Ascending aorta (tissue), 2 donors: ENCODE data around the gene TXNDC8. TPM values are rescaled to one million over a fixed set of nuclear protein-coding genes. Genes with fewer than 3 reads are reported as not detected.
"Not testable (repeated sequence)": the region's sequence is repeated elsewhere in the genome, so short reads cannot be mapped to it uniquely, and the experiment has no call there.

Experiments
- DNase-seq, 2 donors: peaks; one replicate each; pipeline ENCODE4 v3.0.0-alpha.2; 2019; ENCODE audit warnings: low spot score in 2 of 2
- H3K27ac ChIP-seq, 2 donors: fragments of 200-600 bp; sonication (generic); one replicate each; pipeline ENCODE4 v1.5.1; 2016 to 2017; ENCODE audit warnings: mild to moderate bottlenecking in 1 of 2
- H3K27me3 ChIP-seq: fragments of 200-600 bp; sonication (generic); one replicate; pipeline ENCODE4 v1.5.1; 2017
- H3K36me3 ChIP-seq, 2 donors: fragments of 200-600 bp; sonication (generic); one replicate each; pipeline ENCODE4 v1.5.1; 2016
- H3K4me1 ChIP-seq, 2 donors: fragments of 200-600 bp; sonication (generic); one replicate each; pipeline ENCODE4 v1.5.1; 2016 to 2017; ENCODE audit warnings: mild to moderate bottlenecking in 1 of 2
- H3K4me3 ChIP-seq, 2 donors: fragments of 200-600 bp; sonication (generic); one replicate each; pipeline ENCODE4 v1.5.1; 2016 to 2017; ENCODE audit warnings: mild to moderate bottlenecking in 1 of 2
- H3K9me3 ChIP-seq, 2 donors: fragments of 200-600 bp; sonication (generic); one replicate each; pipeline ENCODE4 v1.5.1; 2016
- CTCF ChIP-seq, 3 experiments: fragments of 200-600 bp in 2 of 3; fragments of 450-650 bp in 1 of 3; sonication (generic) in 2 of 3; IDR thresholded peaks; one replicate each; pipeline ENCODE4 v1.5.1; 2016 to 2019; ENCODE audit warnings: antibody characterized with exemption in 3 of 3, mild to moderate bottlenecking in 1 of 3, moderate library complexity in 1 of 3
- intact Hi-C: fragments of 100-400 bp; cut with DNase I; formaldehyde crosslinking; loops from one replicate; pipeline ENCODE4 v1.15.1; 2023
- total RNA-seq: library from RNA; depleted of rRNA; stranded (reverse); fragments of >200 nt; gene quantifications from one replicate; pipeline ENCODE4 v1.1.0, GENCODE V29; 2016

The TXNDC8 gene
- total RNA-seq = not detected

GRCh38 chr9:110337727-110338126, at the start of gene TXNDC8:
Gene TXNDC8, minus strand, starts transcription at chr9:110337863.
- Histone ChIP-seq H3K36me3 (no peaks in the 10 kb centered on the region), H3K27ac (no peak within 1 kb of the TSS)

GRCh38 chr9:110383491-110383890, 45.8 kb upstream of the TXNDC8 start:
- intact Hi-C loops = no loop called here
- H3K27me3 ChIP-seq = no peaks in the 10 kb centered on the region
- no peak for DNase-seq
- H3K4me3 ChIP-seq = no peak overlapping the region
- H3K9me3 ChIP-seq = no peaks in the 10 kb centered on the region
- H3K4me1 ChIP-seq = no peaks in the 10 kb centered on the region
- peaks cover 5 to 34% of the 10 kb centered on the region in 2 donors for H3K36me3 ChIP-seq
- H3K27ac ChIP-seq = no peak overlapping the region
- TF ChIP-seq CTCF (IDR thresholded peaks at IDR 0.05) = no peak

More at GRCh38 chr9:110337727-110338126, at the start of gene TXNDC8:
- no peak for DNase-seq
- H3K27me3 ChIP-seq = no peaks in the 10 kb centered on the region
- no peak for TF ChIP-seq CTCF (IDR thresholded peaks at IDR 0.05)
- H3K4me3 ChIP-seq = no peak within 1 kb of the TSS
- H3K4me1 ChIP-seq = no peaks in the 10 kb centered on the region
- intact Hi-C loops = no loop called here
- H3K9me3 ChIP-seq = no peaks in the 10 kb centered on the region

- no peak for TF ChIP-seq CTCF (IDR thresholded peaks at IDR 0.05)
- no peak for DNase-seq
- H3K4me1 ChIP-seq = no peaks in the 10 kb centered on the region
- no peaks in the 10 kb centered on the region for H3K27me3 ChIP-seq
- H3K9me3 ChIP-seq = no peaks in the 10 kb centered on the region
- no peak overlapping the region for H3K4me3 ChIP-seq
- peaks cover 5 to 37% of the 10 kb centered on the region in 2 donors for H3K36me3 ChIP-seq
- intact Hi-C loops = no loop called here
- H3K27ac ChIP-seq = no peak overlapping the region
Measured at GRCh38 chr9:110382731-110383130, 45.1 kb upstream of the TXNDC8 start.

- H3K27me3 ChIP-seq = no peaks in the 10 kb centered on the region
- intact Hi-C loops = no loop called here
- no peaks in the 10 kb centered on the region for H3K9me3 ChIP-seq
- peaks cover 0 to 5% of the 10 kb centered on the region in 2 donors for H3K36me3 ChIP-seq
- H3K27ac ChIP-seq = no peak overlapping the region
- no peak for TF ChIP-seq CTCF (IDR thresholded peaks at IDR 0.05)
- no peak overlapping the region for H3K4me3 ChIP-seq
- DNase-seq = no peak
- H3K4me1 ChIP-seq = no peaks in the 10 kb centered on the region
Measured at GRCh38 chr9:110371411-110372007, 33.8 kb upstream of the TXNDC8 start.

- no peak for TF ChIP-seq CTCF (IDR thresholded peaks at IDR 0.05)
- Histone ChIP-seq H3K4me1 (no peaks in the 10 kb centered on the region), H3K9me3 (no peaks in the 10 kb centered on the region), H3K4me3 (no peak overlapping the region), H3K27me3 (no peaks in the 10 kb centered on the region), H3K27ac (no peak overlapping the region), H3K36me3 (peaks cover 0 to 5% of the 10 kb centered on the region in 2 donors)
- intact Hi-C loops = no loop called here
- DNase-seq = no peak
Measured at GRCh38 chr9:110370315-110370714, 32.7 kb upstream of the TXNDC8 start.

- intact Hi-C loops = no loop called here
- H3K4me1 ChIP-seq = no peaks in the 10 kb centered on the region
- H3K36me3 ChIP-seq = no peaks in the 10 kb centered on the region
- no peaks in the 10 kb centered on the region for H3K27me3 ChIP-seq
- H3K4me3 ChIP-seq = no peak overlapping the region
- TF ChIP-seq CTCF (IDR thresholded peaks at IDR 0.05) = no peak
- no peaks in the 10 kb centered on the region for H3K9me3 ChIP-seq
- DNase-seq = no peak
- H3K27ac ChIP-seq = no peak overlapping the region
Measured at GRCh38 chr9:110364451-110364850, 26.8 kb upstream of the TXNDC8 start.

DNA sequence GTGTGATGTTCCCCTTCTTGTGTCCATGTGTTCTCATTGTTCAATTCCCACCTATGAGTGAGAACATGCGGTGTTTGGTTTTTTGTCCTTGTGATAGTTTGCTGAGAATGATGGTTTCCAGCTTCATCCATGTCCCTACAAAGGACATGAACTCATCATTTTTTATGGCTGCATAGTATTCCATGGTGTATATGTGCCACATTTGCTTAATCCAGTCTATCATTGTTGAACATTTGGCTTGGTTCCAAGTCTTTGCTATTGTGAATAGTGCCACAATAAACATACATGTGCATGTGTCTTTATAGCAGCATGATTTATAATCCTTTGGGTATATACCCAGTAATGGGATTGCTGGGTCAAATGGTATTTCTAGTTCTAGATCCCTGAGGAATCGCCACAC, 21.3 kb upstream of the TXNDC8 start:
- intact Hi-C loops, H3K4me1 ChIP-seq, H3K27me3 ChIP-seq, H3K27ac ChIP-seq, H3K4me3 ChIP-seq, DNase-seq, H3K9me3 ChIP-seq, H3K36me3 ChIP-seq: not testable (repeated sequence)
